Epithelial cell of esophagus (primary cell): ENCODE results near the gene FTO.
A peak's percentile ranks its signal among the peaks of the same experiment; 100 is the strongest.

Source experiments
- DNase-seq: peaks from one replicate; pipeline ENCODE4 v3.0.0; 2010; ENCODE audit warnings: low read depth
- H3K4me3 ChIP-seq: 2 replicates; pipeline ENCODE4 v1.5.1; 2011; ENCODE audit warnings: mild to moderate bottlenecking, low read length, control low read depth
- TF ChIP-seq, protein P1 (sequence below): IDR thresholded peaks from 2 replicates; pipeline ENCODE4 v1.5.1; 2011; ENCODE audit warnings: low read depth, mild to moderate bottlenecking, low read length, control low read depth, inconsistent platforms; ENCODE audit not compliant: insufficient read depth; ENCODE audit errors: missing control alignments

The FTO gene

DNA sequence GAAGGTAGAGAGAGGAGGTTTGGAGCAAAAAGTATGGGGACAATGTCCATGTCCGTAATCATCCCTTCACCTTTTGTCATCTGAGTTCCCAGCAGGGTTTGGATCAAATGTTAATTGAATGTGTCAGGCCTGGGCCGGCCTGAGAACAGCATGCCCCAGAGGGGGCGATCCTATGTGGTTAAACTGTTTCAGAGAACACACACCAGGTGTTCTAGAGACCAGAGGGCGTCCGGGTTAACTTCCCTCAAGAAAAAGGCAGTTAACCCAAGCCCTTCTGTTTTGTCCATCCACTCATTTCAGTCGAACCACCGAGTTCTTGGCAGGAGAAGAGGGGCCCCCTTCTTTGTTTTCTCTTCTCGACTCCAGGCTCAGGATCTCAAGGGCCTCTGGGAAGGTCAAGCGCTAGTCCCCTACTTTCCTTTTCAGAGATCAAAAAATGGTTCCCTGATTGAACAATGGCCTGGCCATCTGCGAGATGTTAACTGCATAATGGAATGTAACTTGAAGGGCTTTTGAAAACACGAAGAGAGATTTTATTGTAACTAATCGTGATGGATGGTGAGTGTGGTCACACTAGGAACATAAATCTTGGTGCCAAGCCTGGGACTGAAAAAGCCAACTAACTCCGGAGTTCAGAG lies 440.1 kb downstream of the FTO start:
- no peak overlapping the region for H3K4me3 ChIP-seq
- DNase-seq = no peak
- TF ChIP-seq, protein P1, sequence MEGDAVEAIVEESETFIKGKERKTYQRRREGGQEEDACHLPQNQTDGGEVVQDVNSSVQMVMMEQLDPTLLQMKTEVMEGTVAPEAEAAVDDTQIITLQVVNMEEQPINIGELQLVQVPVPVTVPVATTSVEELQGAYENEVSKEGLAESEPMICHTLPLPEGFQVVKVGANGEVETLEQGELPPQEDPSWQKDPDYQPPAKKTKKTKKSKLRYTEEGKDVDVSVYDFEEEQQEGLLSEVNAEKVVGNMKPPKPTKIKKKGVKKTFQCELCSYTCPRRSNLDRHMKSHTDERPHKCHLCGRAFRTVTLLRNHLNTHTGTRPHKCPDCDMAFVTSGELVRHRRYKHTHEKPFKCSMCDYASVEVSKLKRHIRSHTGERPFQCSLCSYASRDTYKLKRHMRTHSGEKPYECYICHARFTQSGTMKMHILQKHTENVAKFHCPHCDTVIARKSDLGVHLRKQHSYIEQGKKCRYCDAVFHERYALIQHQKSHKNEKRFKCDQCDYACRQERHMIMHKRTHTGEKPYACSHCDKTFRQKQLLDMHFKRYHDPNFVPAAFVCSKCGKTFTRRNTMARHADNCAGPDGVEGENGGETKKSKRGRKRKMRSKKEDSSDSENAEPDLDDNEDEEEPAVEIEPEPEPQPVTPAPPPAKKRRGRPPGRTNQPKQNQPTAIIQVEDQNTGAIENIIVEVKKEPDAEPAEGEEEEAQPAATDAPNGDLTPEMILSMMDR = no peak

DNA sequence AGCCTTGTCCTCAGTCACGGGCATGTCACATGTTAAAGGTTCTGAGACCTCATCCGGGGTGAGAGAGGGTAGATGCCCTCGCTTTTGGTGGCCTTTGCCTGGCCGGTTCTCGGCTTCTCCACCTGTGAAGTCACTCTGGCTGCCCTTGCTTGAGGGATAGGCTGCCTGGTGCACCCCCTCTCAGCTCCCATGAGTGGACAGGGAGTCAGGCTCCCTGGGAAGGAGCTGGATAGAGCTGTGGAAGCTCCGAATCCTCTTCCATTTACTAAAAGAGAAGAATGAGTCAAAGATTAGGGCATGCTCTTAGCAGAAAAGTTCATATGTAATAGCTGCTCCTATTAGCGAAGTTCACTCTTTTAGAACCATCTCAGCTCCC lies 440.6 kb downstream of the FTO start:
- TF ChIP-seq, protein P1 = no peak

DNA sequence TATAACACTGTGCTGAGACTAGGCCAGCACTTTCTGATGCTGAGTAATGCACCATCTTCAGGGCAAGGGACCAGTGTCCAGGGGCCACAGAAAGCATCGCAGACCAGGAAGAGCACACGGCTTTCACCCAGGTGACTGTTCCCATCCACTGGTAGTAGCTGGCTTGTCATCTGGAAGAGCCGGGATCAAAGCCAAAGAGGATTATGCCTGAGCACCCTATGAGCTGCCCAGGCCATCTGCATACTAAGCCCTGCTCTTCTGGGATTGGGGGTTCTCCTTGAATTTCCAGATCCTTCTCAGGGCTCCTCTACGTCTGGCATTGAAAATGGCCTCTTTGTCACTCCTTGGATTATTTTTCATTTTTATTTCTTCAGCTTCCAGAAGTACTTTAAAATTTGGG lies 441.9 kb downstream of the FTO start:
- TF ChIP-seq, protein P1 = no peak
- no peak overlapping the region for H3K4me3 ChIP-seq
- DNase-seq = no peak

More for the DNA sequence above, 440.6 kb downstream of the FTO start:
- H3K4me3 ChIP-seq = no peak overlapping the region
- DNase-seq = no peak

DNA sequence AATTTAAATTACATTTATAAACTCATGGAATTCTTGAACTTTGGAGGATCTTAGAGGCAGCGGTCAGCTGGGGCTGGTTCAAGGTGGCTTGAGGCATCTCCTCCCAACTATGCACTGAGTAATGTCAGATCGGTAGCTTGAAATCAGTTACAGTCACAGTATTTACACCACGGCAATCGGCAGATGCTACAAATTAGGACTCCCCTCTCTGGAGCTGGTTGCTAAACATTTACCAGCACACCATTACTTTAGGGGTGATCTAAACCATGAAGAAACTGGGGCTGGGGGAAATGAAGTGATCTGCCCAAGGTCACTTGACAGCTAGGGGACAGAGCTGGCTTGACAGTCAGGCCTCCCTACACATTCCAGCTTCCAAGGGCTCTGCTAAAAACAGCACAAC lies 445.0 kb downstream of the FTO start:
- no peak for DNase-seq
- TF ChIP-seq, protein P1 = no peak
- H3K4me3 ChIP-seq = no peak overlapping the region

DNA sequence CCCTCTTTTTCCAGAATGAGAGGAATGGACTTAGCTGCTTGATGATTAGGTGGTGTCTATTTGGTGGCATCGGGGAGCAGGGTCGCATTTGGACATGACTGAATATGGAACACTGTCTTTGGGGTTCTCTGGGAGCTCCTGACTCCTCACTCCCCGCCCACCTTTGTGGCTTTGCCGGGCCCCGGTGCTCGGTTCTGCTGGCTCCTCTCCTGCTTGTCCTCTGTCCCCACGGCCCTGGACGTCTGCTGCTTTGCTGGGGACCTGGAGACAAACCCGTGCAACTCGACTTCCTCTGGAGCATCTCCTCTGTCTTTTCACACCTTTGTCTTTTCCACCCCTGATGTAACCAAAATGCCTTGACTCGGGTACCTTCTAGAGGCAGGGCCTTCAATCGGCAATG lies 446.9 kb downstream of the FTO start:
- no peak overlapping the region for H3K4me3 ChIP-seq
- TF ChIP-seq, protein P1 = no peak
- no peak for DNase-seq

DNA sequence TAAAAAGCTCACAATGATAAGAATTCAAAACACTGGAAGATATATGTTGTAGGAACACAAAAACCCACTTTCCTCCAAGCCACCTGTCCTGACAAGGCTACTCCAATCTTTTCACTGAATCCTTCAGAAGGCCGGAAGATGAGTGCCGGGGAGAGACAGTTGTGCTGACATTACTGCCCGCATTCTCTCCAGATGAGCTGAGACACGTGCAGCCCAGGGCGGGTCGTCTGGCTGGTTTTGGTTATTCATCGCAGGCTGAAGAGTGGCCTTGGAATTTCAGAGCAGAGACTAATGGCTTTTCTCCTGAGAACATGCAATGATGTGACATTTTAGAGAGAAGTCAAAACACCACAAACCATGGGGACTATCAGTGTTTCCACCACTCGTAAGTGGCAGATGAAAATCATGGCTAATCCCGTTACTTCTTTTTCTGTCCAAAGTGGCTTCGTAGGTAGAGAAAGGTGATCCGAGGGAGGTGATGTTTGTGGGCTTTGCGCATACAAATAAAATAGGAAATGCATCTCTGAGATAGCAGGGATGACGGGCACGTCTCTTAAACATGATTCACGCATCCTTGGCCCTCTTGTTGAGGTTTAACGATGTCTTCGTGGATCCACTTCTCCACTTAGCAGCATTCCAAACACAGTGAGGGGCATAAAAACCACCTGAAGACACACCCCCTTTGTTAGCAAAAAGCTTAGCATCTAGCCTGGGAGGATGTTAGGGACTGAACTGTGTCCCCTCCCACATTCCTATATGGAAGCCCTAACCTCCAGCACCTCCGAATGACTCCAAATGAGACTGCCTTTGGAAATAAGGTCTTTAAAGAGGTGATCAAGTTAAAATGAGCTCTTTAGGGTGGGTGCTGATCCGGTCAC lies 448.6 kb downstream of the FTO start:
- DNase-seq = peak; percentile 37
- H3K4me3 ChIP-seq = no peak overlapping the region
- TF ChIP-seq, protein P1 = no peak
